SK-N-SH treated with all-trans-retinoic acid at 6 μM for 48 hours (cell line): ENCODE measurements around the gene KCNMB2.

ENCODE experiments used
- ATAC-seq: fragments of 200-7000 bp; cut with Tn5 transposase; 3 replicates; pipeline ENCODE4 v1.9.1; 2020; ENCODE audit warnings: mild to moderate bottlenecking, moderate library complexity
- ARNTL ChIP-seq: fragments of 450-650 bp; formaldehyde crosslinking; IDR thresholded peaks from 2 replicates; pipeline ENCODE4 v1.5.0; 2020; ENCODE audit warnings: low read depth, mild to moderate bottlenecking, moderate library complexity, borderline replicate concordance
- BACH2 ChIP-seq: fragments of 250-450 bp; sonication (Bioruptor Pico); IDR thresholded peaks from 2 replicates; pipeline ENCODE4 v1.9.0; 2021; ENCODE audit warnings: mild to moderate bottlenecking, borderline replicate concordance
- CREB5 ChIP-seq: fragments of 250-450 bp; sonication (Bioruptor Pico); IDR thresholded peaks from 2 replicates; pipeline ENCODE4 v1.5.1; 2020; ENCODE audit warnings: low read depth, mild to moderate bottlenecking, moderate library complexity
- CSDC2 ChIP-seq: fragments of 250-450 bp; sonication (Bioruptor Pico); IDR thresholded peaks from 2 replicates; pipeline ENCODE4 v1.5.0; 2020; ENCODE audit warnings: mild to moderate bottlenecking, moderate library complexity
- CSRNP3 ChIP-seq: fragments of 250-450 bp; sonication (Bioruptor Pico); IDR thresholded peaks from 2 replicates; pipeline ENCODE4 v1.5.1; 2021; ENCODE audit warnings: mild to moderate bottlenecking, moderate library complexity
- ESRRG ChIP-seq: fragments of 250-450 bp; sonication (Bioruptor Pico); IDR thresholded peaks from 2 replicates; pipeline ENCODE4 v1.6.1; 2021; ENCODE audit warnings: mild to moderate bottlenecking
- GLIS3 ChIP-seq: fragments of 250-450 bp; sonication (Bioruptor Pico); IDR thresholded peaks from 2 replicates; pipeline ENCODE4 v1.5.0; 2020; ENCODE audit warnings: mild to moderate bottlenecking, moderate library complexity
- ISL1 ChIP-seq: fragments of 250-450 bp; sonication (Bioruptor Pico); IDR thresholded peaks from 2 replicates; pipeline ENCODE4 v2.1.2; 2022; ENCODE audit warnings: mild to moderate bottlenecking, moderate library complexity
- OSR1 ChIP-seq: fragments of 250-450 bp; sonication (Bioruptor Pico); IDR thresholded peaks from 2 replicates; pipeline ENCODE4 v1.8.0; 2022; ENCODE audit warnings: moderate library complexity, mild to moderate bottlenecking, inconsistent platforms
- RARB ChIP-seq: fragments of 250-450 bp; sonication (Bioruptor Pico); IDR thresholded peaks from 2 replicates; pipeline ENCODE4 v1.8.0; 2021; ENCODE audit warnings: mild to moderate bottlenecking, moderate library complexity
- SNAI2 ChIP-seq: fragments of 250-450 bp; sonication (Bioruptor Pico); IDR thresholded peaks from 2 replicates; pipeline ENCODE4 v1.5.0; 2020; ENCODE audit warnings: mild to moderate bottlenecking, moderate library complexity
- TCF4 ChIP-seq: fragments of 250-450 bp; sonication (Bioruptor Pico); IDR thresholded peaks from 2 replicates; pipeline ENCODE4 v1.8.0; 2021; ENCODE audit warnings: mild to moderate bottlenecking, moderate library complexity, borderline replicate concordance
- TOX ChIP-seq: fragments of 250-450 bp; sonication (Bioruptor Pico); IDR thresholded peaks from 2 replicates; pipeline ENCODE4 v1.8.0; 2021; ENCODE audit warnings: mild to moderate bottlenecking, moderate library complexity, borderline replicate concordance
- ZC3H10 ChIP-seq: fragments of 250-450 bp; sonication (Bioruptor Pico); IDR thresholded peaks from 2 replicates; pipeline ENCODE4 v1.5.1; 2021; ENCODE audit warnings: mild to moderate bottlenecking, moderate library complexity
- ZFP3 ChIP-seq: fragments of 250-450 bp; sonication (Bioruptor Pico); IDR thresholded peaks from 2 replicates; pipeline ENCODE4 v1.5.0; 2020; ENCODE audit warnings: mild to moderate bottlenecking, moderate library complexity
- ZFP30 ChIP-seq: fragments of 450-650 bp; formaldehyde crosslinking; IDR thresholded peaks from 2 replicates; pipeline ENCODE4 v1.5.0; 2022; ENCODE audit warnings: mild to moderate bottlenecking, moderate library complexity
- ZNF70 ChIP-seq: fragments of 450-650 bp; formaldehyde crosslinking; IDR thresholded peaks from 2 replicates; pipeline ENCODE4 v1.5.0; 2020; ENCODE audit warnings: mild to moderate bottlenecking, moderate library complexity
- ZNF8 ChIP-seq: fragments of 450-650 bp; formaldehyde crosslinking; IDR thresholded peaks from 2 replicates; pipeline ENCODE4 v1.5.0; 2020; ENCODE audit warnings: mild to moderate bottlenecking, moderate library complexity
- TF ChIP-seq, protein P1 (sequence below): fragments of 250-450 bp; sonication (Bioruptor Pico); IDR thresholded peaks from 2 replicates; pipeline ENCODE4 v1.8.0; 2021; ENCODE audit warnings: low read depth, mild to moderate bottlenecking, moderate library complexity, borderline replicate concordance
- TF ChIP-seq, protein P2 (sequence below): fragments of 250-450 bp; sonication (Bioruptor Pico); IDR thresholded peaks from 2 replicates; pipeline ENCODE4 v1.5.0; 2020; ENCODE audit warnings: mild to moderate bottlenecking, moderate library complexity
- TF ChIP-seq, protein P3 (sequence below): fragments of 250-450 bp; sonication (Bioruptor Pico); IDR thresholded peaks from 2 replicates; pipeline ENCODE4 v1.8.0; 2020; ENCODE audit warnings: mild to moderate bottlenecking, moderate library complexity, borderline replicate concordance

The KCNMB2 gene

GRCh38 chr3:178778589-178778988, 242.4 kb downstream of the KCNMB2 start:
- no peak for ATAC-seq
- TF ChIP-seq ISL1 (no peak), CSDC2 (CRISPR knock-in tag) (no peak), ZFP30 (no peak), CSRNP3 (CRISPR knock-in tag) (no peak), ZNF70 (CRISPR knock-in tag) (no peak), OSR1 (CRISPR knock-in tag) (no peak), TOX (CRISPR knock-in tag) (no peak), ESRRG (CRISPR knock-in tag) (no peak), ZFP3 (CRISPR knock-in tag) (no peak)
- TF ChIP-seq, protein P1, sequence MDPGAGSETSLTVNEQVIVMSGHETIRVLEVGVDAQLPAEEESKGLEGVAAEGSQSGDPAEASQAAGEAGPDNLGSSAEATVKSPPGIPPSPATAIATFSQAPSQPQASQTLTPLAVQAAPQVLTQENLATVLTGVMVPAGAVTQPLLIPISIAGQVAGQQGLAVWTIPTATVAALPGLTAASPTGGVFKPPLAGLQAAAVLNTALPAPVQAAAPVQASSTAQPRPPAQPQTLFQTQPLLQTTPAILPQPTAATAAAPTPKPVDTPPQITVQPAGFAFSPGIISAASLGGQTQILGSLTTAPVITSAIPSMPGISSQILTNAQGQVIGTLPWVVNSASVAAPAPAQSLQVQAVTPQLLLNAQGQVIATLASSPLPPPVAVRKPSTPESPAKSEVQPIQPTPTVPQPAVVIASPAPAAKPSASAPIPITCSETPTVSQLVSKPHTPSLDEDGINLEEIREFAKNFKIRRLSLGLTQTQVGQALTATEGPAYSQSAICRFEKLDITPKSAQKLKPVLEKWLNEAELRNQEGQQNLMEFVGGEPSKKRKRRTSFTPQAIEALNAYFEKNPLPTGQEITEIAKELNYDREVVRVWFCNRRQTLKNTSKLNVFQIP: no peak

DNA sequence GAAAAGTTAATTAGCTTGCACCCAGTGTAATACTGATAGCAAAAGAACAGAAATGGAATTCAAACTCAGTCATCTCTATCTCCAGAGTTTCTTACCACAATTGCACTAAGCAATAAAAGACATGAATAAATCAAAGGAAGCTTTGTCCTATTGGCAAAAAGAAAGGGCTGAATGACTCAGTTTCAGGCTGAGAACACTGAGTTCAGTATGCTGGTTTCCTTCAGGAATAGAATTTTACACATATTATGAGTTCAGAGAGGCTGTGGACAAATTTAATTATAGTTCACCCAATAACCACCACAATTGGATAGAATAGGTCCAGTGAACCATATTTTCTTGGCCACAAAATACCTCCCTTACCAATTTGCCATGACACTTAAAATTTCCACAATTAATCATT, 249.7 kb downstream of the KCNMB2 start:
- no peak for ATAC-seq
- TF ChIP-seq ZFP30 (no peak), RARB (CRISPR knock-in tag) (no peak), CSDC2 (CRISPR knock-in tag) (no peak), OSR1 (CRISPR knock-in tag) (no peak), GLIS3 (no peak), BACH2 (CRISPR knock-in tag) (no peak), ZNF8 (no peak), CREB5 (CRISPR knock-in tag) (no peak), TOX (CRISPR knock-in tag) (no peak), ZFP3 (CRISPR knock-in tag) (no peak), TCF4 (no peak), ESRRG (CRISPR knock-in tag) (no peak), SNAI2 (CRISPR knock-in tag) (no peak), ISL1 (no peak), CSRNP3 (CRISPR knock-in tag) (no peak), ARNTL (no peak), ZC3H10 (CRISPR knock-in tag) (no peak)
- TF ChIP-seq, protein P1: no peak
- TF ChIP-seq, protein P2, sequence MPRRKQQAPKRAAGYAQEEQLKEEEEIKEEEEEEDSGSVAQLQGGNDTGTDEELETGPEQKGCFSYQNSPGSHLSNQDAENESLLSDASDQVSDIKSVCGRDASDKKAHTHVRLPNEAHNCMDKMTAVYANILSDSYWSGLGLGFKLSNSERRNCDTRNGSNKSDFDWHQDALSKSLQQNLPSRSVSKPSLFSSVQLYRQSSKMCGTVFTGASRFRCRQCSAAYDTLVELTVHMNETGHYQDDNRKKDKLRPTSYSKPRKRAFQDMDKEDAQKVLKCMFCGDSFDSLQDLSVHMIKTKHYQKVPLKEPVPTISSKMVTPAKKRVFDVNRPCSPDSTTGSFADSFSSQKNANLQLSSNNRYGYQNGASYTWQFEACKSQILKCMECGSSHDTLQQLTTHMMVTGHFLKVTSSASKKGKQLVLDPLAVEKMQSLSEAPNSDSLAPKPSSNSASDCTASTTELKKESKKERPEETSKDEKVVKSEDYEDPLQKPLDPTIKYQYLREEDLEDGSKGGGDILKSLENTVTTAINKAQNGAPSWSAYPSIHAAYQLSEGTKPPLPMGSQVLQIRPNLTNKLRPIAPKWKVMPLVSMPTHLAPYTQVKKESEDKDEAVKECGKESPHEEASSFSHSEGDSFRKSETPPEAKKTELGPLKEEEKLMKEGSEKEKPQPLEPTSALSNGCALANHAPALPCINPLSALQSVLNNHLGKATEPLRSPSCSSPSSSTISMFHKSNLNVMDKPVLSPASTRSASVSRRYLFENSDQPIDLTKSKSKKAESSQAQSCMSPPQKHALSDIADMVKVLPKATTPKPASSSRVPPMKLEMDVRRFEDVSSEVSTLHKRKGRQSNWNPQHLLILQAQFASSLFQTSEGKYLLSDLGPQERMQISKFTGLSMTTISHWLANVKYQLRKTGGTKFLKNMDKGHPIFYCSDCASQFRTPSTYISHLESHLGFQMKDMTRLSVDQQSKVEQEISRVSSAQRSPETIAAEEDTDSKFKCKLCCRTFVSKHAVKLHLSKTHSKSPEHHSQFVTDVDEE (CRISPR knock-in tag): no peak
- TF ChIP-seq, protein P3, sequence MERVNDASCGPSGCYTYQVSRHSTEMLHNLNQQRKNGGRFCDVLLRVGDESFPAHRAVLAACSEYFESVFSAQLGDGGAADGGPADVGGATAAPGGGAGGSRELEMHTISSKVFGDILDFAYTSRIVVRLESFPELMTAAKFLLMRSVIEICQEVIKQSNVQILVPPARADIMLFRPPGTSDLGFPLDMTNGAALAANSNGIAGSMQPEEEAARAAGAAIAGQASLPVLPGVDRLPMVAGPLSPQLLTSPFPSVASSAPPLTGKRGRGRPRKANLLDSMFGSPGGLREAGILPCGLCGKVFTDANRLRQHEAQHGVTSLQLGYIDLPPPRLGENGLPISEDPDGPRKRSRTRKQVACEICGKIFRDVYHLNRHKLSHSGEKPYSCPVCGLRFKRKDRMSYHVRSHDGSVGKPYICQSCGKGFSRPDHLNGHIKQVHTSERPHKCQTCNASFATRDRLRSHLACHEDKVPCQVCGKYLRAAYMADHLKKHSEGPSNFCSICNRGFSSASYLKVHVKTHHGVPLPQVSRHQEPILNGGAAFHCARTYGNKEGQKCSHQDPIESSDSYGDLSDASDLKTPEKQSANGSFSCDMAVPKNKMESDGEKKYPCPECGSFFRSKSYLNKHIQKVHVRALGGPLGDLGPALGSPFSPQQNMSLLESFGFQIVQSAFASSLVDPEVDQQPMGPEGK (CRISPR knock-in tag): no peak
